GM12874 (cell line): ENCODE measurements around the gene CTF1.

ENCODE experiments used
- TF ChIP-seq, protein P1 (sequence below): IDR thresholded peaks from 2 replicates; pipeline ENCODE4 v1.5.1; 2011; ENCODE audit warnings: low read depth, mild to moderate bottlenecking, control low read depth, low read length, moderate library complexity; ENCODE audit not compliant: insufficient read depth

The CTF1 gene

GRCh38 chr16:30907064-30907463 lies 10.7 kb downstream of the CTF1 start:
- TF ChIP-seq, protein P1, sequence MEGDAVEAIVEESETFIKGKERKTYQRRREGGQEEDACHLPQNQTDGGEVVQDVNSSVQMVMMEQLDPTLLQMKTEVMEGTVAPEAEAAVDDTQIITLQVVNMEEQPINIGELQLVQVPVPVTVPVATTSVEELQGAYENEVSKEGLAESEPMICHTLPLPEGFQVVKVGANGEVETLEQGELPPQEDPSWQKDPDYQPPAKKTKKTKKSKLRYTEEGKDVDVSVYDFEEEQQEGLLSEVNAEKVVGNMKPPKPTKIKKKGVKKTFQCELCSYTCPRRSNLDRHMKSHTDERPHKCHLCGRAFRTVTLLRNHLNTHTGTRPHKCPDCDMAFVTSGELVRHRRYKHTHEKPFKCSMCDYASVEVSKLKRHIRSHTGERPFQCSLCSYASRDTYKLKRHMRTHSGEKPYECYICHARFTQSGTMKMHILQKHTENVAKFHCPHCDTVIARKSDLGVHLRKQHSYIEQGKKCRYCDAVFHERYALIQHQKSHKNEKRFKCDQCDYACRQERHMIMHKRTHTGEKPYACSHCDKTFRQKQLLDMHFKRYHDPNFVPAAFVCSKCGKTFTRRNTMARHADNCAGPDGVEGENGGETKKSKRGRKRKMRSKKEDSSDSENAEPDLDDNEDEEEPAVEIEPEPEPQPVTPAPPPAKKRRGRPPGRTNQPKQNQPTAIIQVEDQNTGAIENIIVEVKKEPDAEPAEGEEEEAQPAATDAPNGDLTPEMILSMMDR: no peak

DNA sequence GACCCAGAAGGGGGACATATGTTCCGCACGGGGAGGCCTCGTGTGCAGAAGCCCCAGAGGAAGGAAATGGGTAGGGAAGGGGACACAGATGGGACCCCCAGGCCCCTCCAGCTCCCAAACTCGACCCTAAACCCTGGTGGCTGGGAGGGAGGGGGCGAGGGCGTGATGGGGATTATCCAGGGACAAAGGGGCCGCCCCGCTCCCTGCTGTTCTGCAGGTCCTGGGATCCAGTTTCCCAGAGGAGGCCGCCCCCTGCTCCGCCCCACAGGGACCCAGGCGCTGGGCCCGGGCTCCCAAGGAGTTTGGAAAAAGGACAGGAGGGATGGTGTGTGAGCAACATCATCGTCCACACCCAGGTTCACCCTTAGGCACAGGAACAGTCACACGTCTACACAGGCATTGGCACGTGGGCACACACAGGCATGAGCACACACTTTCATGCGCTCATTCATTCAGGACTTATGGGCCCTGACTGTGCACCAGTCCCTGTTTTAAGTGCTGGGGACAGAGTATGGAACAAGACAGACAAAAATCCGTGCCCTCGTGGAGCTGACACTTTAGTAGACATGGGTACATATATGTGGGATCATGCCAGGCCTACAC lies 14.1 kb downstream of the CTF1 start:
- TF ChIP-seq, protein P1: no peak

DNA sequence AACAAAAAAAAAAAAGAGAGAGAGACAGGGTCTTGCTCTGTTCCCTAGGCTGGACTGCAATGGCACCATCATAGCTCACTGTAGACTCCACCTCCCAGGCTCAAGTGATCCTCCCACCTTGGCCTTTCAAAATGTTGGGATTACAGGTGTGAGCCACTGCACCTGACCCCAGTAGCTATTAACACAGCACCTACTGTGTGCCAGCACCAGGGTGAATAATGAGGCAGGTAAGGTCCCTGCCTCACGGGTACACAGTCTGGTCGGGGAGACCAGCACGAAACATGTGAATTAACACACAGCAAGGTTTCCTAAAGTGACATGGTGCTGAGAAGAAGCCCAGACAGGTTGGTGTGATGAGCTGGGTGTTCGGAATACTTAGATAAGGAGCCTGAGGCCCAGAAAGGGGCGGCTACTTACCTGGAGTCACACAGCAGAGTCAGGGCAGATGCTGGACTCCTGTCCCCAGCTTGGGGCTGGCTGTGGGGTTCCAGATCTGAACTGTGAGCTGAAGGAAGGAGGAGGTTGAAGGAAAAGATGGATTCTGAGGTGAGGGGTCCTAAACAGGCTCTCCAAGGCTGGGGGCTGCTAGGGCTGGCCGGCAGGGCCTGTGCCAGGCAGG lies 16.5 kb downstream of the CTF1 start:
- TF ChIP-seq, protein P1: no peak

GRCh38 chr16:30914830-30915229 lies 18.4 kb downstream of the CTF1 start:
- TF ChIP-seq, protein P1: no peak

DNA sequence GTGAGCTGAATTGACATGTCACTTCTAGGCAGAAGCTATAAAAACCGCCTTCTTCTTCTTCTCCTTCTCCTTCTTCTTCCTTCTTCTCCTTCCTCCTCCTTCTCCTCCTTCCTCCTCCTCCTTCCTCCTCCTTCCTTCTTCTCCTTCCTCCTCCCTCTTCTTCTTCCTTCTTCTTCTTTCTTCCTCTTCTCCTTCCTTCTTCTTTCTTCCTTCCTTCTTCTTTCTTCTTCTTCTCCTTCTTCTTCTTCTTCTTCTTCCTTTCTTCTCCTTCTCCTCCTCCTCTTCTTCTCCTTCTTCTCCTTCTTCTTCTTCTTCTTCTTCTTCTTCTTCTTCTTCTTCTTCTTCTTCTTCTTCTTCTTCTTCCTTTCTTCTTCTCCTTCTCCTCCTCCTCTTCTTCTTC lies 22.2 kb downstream of the CTF1 start:
- TF ChIP-seq, protein P1: no peak

GRCh38 chr16:30920891-30921290 lies 24.5 kb downstream of the CTF1 start:
- TF ChIP-seq, protein P1: no peak

- TF ChIP-seq, protein P1: no peak
Observed at GRCh38 chr16:30921459-30921747, 25.0 kb downstream of the CTF1 start.
